SK-N-SH (cell line): ENCODE results near the gene NACC1. TPM values are rescaled to one million over a fixed set of nuclear protein-coding genes. Genes with fewer than 3 reads are reported as not detected.

Experiments used
- CTCF ChIA-PET: fragments of 300-600, 350-600 bp; formaldehyde crosslinking; extraction: SDS; loops from one replicate; lab custom pipeline; 2021; lab: Yijun Ruan, JAX
- POLR2A ChIA-PET: fragments of 350-600 bp; sonication (Branson Sonifier 250); formaldehyde crosslinking; extraction: SDS; loops from one replicate; lab custom pipeline; 2020; ENCODE audit warnings: antibody characterized with exemption, inconsistent platforms; lab: Yijun Ruan, JAX
- DNase-seq: peaks from one replicate; pipeline ENCODE4 v3.0.0; 2012
- H2AFZ ChIP-seq: fragments of 200-600 bp; sonication (generic); 2 replicates; pipeline ENCODE4 v1.8.1; 2016; ENCODE audit warnings: antibody characterized with exemption, mild to moderate bottlenecking, low read depth
- H3F3A ChIP-seq: fragments of 200-600 bp; sonication (generic); replicated peaks from 2 replicates; pipeline ENCODE3; 2016; ENCODE audit warnings: antibody characterized with exemption, mild to moderate bottlenecking; ENCODE audit not compliant: insufficient read depth
- H3K27ac ChIP-seq, 2 experiments: fragments of 200-500 bp in 1 of 2; fragments of 200-600 bp in 1 of 2; sonication (Bioruptor generic) in 1 of 2; sonication (generic), shearing (Covaris generic) in 1 of 2; 2 replicates each; pipeline versions ENCODE4 v1.5.1 to v1.6.1; 2014 to 2016; ENCODE audit warnings: low read depth in 2 of 2, inconsistent platforms in 1 of 2, low read length in 1 of 2, mild to moderate bottlenecking in 1 of 2, mixed read lengths in 1 of 2
- H3K27me3 ChIP-seq: fragments of 200-600 bp; sonication (generic), shearing (Covaris generic); 2 replicates; pipeline ENCODE4 v1.6.1; 2016; ENCODE audit warnings: mixed run types; ENCODE audit not compliant: insufficient read depth
- H3K36me3 ChIP-seq, 2 experiments: fragments of 200-500 bp in 1 of 2; fragments of 200-600 bp in 1 of 2; sonication (Bioruptor generic) in 1 of 2; sonication (generic) in 1 of 2; replicated peaks in 1 of 2; 2 replicates each; pipeline versions ENCODE3 to v1.5.1; 2014 to 2016; ENCODE audit warnings: low read length in 1 of 2, mild to moderate bottlenecking in 1 of 2; ENCODE audit not compliant: insufficient read depth in 2 of 2, control insufficient read depth in 1 of 2
- H3K4me1 ChIP-seq, 2 experiments: fragments of 200-500 bp in 1 of 2; fragments of 200-600 bp in 1 of 2; sonication (Bioruptor generic) in 1 of 2; sonication (generic), shearing (Covaris generic) in 1 of 2; 2 replicates each; pipeline versions ENCODE4 v1.5.1 to v1.6.1; 2014 to 2016; ENCODE audit warnings: low read depth in 1 of 2, low read length in 1 of 2, mixed run types in 1 of 2; ENCODE audit not compliant: insufficient read depth in 2 of 2, control insufficient read depth in 1 of 2
- H3K4me2 ChIP-seq: fragments of 200-600 bp; sonication (generic), shearing (Covaris generic); 2 replicates; pipeline ENCODE4 v1.6.1; 2017; ENCODE audit warnings: mixed run types
- H3K4me3 ChIP-seq, 2 experiments: fragments of 200-500 bp in 1 of 2; fragments of 200-600 bp in 1 of 2; sonication (Bioruptor generic) in 1 of 2; sonication (generic), shearing (Covaris generic) in 1 of 2; 2 replicates each; pipeline versions ENCODE4 v1.5.1 to v1.8.1; 2014 to 2016; ENCODE audit warnings: low read depth in 2 of 2, inconsistent platforms in 1 of 2, low read length in 1 of 2, mild to moderate bottlenecking in 1 of 2, mixed read lengths in 1 of 2, moderate library complexity in 1 of 2
- H3K79me2 ChIP-seq: fragments of 200-600 bp; sonication (generic); 2 replicates; pipeline ENCODE4 v1.8.1; 2017; ENCODE audit warnings: mild to moderate bottlenecking; ENCODE audit not compliant: insufficient read depth
- H3K9ac ChIP-seq: fragments of 200-600 bp; sonication (generic); 2 replicates; pipeline ENCODE4 v1.6.1; 2017; ENCODE audit warnings: mixed run types
- H3K9me2 ChIP-seq: fragments of 200-600 bp; sonication (generic); 2 replicates; pipeline ENCODE4 v1.6.1; 2017; ENCODE audit warnings: mixed run types
- H3K9me3 ChIP-seq: fragments of 200-600 bp; sonication (generic); 2 replicates; pipeline ENCODE4 v1.6.1; 2017; ENCODE audit warnings: mixed run types, mild to moderate bottlenecking, moderate library complexity
- H4K20me1 ChIP-seq: fragments of 200-600 bp; sonication (generic); 2 replicates; pipeline ENCODE4 v1.6.1; 2017; ENCODE audit warnings: mild to moderate bottlenecking, mixed run types; ENCODE audit not compliant: insufficient read depth
- ELF1 ChIP-seq: IDR thresholded peaks from 2 replicates; pipeline ENCODE4 v1.4.0; 2012
- EP300 ChIP-seq, 2 experiments: IDR thresholded peaks; 2 replicates each; pipeline versions ENCODE4 v1.4.0 to v1.6.1; 2012; ENCODE audit warnings: borderline replicate concordance in 1 of 2, low read depth in 1 of 2, low read length in 1 of 2
- FOXM1 ChIP-seq: IDR thresholded peaks from 2 replicates; pipeline ENCODE4 v1.4.0; 2012; ENCODE audit warnings: low read depth, mild to moderate bottlenecking
- GATA2 ChIP-seq: sonication (generic); formaldehyde crosslinking; IDR thresholded peaks from 2 replicates; pipeline ENCODE4 v1.5.0; 2020; ENCODE audit warnings: mild to moderate bottlenecking, missing genetic modification reagents
- JUND ChIP-seq: IDR thresholded peaks from 2 replicates; pipeline ENCODE4 v1.4.0; 2012
- NFIC ChIP-seq: IDR thresholded peaks from 2 replicates; pipeline ENCODE4 v1.4.0; 2012; ENCODE audit warnings: borderline replicate concordance
- NRF1 ChIP-seq: IDR thresholded peaks from 2 replicates; pipeline ENCODE4 v1.6.1; 2012; ENCODE audit warnings: low read depth, mild to moderate bottlenecking, low read length
- RFX5 ChIP-seq: IDR thresholded peaks from 2 replicates; pipeline ENCODE4 v1.6.1; 2012; ENCODE audit warnings: mild to moderate bottlenecking, improper control_type of control experiment, low read length
- RXRA ChIP-seq: IDR thresholded peaks from 2 replicates; pipeline ENCODE4 v1.4.0; 2012; ENCODE audit warnings: low read depth, mild to moderate bottlenecking, borderline replicate concordance
- SIN3A ChIP-seq: IDR thresholded peaks from 2 replicates; pipeline ENCODE4 v1.6.1; 2012; ENCODE audit warnings: low read depth, mild to moderate bottlenecking, low read length, moderate library complexity, borderline replicate concordance
- TAF1 ChIP-seq: IDR thresholded peaks from 2 replicates; pipeline ENCODE4 v1.6.1; 2012; ENCODE audit warnings: low read depth, mild to moderate bottlenecking, low read length, moderate library complexity, borderline replicate concordance
- TCF12 ChIP-seq: IDR thresholded peaks from 2 replicates; pipeline ENCODE4 v1.4.0; 2012
- USF2 ChIP-seq: fragments of 150-350 bp; IDR thresholded peaks from 2 replicates; pipeline ENCODE4 v1.6.1; 2017; ENCODE audit warnings: antibody characterized with exemption, low read length, low read depth, borderline replicate concordance
- YY1 ChIP-seq: IDR thresholded peaks from 2 replicates; pipeline ENCODE4 v1.4.0; 2012; ENCODE audit warnings: low read depth, mild to moderate bottlenecking
- ZBTB33 ChIP-seq: IDR thresholded peaks from 2 replicates; pipeline ENCODE4 v1.4.0; 2012; ENCODE audit warnings: low read depth, borderline replicate concordance
- WGBS: methylation state at CpG from one replicate; pipeline ENCODE4 v1.1.6; 2017; ENCODE audit warnings: low lambda C conversion rate; 5-methylcytosine and 5-hydroxymethylcytosine counted together
- polyA plus RNA-seq, 3 experiments: library from polyadenylated mRNA; depleted of rRNA; stranded (reverse); fragments of >200 nt; gene quantifications; 2 replicates each; pipeline ENCODE4 v1.2.3, GENCODE V29; 2012
- TF ChIP-seq, protein P1 (sequence below): fragments of 150-350 bp; IDR thresholded peaks from 2 replicates; pipeline ENCODE4 v1.6.1; 2016; ENCODE audit warnings: mild to moderate bottlenecking, low read depth, low read length

Gene NACC1
- polyA plus RNA-seq, 1 of the 3 experiments (the other 2 are of a cell fraction), result 127 TPM

DNA sequence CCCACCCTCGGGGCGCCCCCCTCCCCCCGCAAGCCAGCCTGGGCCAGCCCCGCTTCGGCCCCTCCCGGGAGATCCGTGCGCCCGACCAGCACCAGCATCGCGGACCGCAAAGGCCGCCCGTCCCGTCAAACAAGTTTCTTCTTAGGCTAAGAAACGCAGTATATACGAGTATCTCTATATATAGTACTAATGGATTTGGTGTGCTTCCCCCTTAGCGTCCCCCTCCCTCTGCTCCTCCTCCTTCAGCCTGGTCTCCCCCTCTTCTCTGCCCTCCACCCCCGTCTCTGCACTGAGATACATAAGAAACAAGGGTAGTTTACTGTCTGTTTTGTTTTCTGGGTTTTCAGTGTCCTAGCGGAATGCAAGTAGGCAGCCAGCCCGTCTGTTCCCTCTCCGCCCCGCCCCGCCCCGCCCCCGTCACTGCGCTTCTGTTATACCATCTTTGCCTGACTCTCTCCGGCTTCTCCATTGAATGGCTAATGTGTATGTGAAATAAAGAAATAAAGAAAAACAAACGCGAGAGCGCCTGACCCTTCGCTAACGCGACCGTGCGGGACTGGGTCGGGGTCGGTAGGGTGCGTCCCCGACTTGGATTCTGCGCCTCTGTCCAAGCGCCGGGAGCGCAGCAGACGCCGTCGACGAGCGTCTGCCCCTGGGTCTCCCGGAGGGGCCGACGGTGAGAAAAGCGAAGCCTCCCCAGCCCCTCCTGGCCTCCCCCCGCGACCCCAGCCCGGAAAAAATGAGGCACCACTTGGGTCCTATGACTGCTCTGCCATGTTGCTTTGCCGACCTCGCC lies 19.6 kb upstream of the NACC1 start:
- ChIA-PET POLR2A (no interaction called here), CTCF (no interaction called here)
- Histone ChIP-seq H4K20me1 (no peaks in the 10 kb centered on the region), H3K9ac (no peak overlapping the region), H3K27ac (no peak overlapping the region), H3F3A (peaks cover 5% of the 10 kb centered on the region), H3K27me3 (no peaks in the 10 kb centered on the region), H3K4me1 (peaks cover 0 to 52% of the 10 kb centered on the region in 2 experiments), H3K4me3 (no peak overlapping the region), H2AFZ (no peak overlapping the region), H3K36me3 (peaks cover 0 to 16% of the 10 kb centered on the region in 2 experiments), H3K9me3 (no peaks in the 10 kb centered on the region), H3K79me2 (peaks cover 12% of the 10 kb centered on the region; the same call in 1 of the 2 replicates), H3K9me2 (no peaks in the 10 kb centered on the region), H3K4me2 (no peak overlapping the region)
- DNase-seq, result no peak
- 94% methylated on average over 50 of the region's 58 CpGs for WGBS
- TF ChIP-seq SIN3A (no peak), NFIC (no peak), RFX5 (no peak), ELF1 (no peak), USF2 (no peak), YY1 (no peak), TAF1 (no peak), JUND (no peak), TCF12 (no peak), NRF1 (no peak)
- TF ChIP-seq, protein P1, sequence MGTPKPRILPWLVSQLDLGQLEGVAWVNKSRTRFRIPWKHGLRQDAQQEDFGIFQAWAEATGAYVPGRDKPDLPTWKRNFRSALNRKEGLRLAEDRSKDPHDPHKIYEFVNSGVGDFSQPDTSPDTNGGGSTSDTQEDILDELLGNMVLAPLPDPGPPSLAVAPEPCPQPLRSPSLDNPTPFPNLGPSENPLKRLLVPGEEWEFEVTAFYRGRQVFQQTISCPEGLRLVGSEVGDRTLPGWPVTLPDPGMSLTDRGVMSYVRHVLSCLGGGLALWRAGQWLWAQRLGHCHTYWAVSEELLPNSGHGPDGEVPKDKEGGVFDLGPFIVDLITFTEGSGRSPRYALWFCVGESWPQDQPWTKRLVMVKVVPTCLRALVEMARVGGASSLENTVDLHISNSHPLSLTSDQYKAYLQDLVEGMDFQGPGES, result no peak

DNA sequence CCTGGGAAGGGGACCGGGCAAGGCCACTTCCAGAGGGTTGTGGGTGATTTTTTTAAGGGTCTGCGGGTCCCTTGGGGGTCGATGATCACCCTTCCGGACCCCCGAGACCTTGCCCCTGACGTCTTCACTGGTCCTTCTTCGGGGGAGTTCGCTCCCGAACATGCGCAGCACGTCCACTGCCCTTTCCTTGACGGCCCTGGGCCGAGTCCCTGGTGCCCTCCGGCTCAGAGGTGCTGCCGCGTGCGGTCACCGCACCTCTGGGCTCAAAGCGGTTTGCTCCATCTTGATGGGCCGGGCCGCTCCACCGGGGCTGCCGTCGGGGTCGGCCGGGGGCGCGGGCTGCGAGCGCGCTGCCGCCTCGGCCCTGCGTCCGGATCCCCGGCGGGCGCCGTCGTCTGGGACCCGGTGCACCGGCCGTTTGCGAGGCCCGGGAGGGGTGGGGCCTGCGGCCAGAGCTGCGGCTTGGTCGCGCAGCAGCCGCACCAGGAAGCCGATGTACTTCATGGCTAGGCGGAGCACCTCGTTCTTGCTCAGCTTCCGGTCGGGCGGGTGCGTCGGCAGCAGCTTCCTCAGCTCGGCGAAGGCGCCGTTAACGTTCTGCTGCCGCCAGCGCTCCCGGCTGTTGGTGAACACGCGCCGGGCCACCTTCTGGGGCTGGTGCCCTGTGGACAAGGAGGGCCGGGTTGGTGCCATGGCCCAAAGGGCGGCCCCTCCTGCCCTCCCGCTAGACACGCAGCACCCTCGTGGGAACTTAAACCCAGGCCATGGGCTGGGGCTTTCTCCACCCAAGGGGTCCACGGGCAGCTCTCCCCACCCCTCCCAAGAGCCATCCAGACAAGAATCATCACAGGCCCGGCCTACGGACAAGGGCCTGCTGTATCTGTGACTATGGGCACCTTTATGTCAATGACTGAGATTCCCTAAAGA lies 18.7 kb upstream of the NACC1 start:
- H3K9me2 ChIP-seq, result no peaks in the 10 kb centered on the region
- no peaks in the 10 kb centered on the region for H3K9me3 ChIP-seq
- peaks cover 5% of the 10 kb centered on the region for H3F3A ChIP-seq
- TF ChIP-seq NRF1 (no peak), EP300 (IDR thresholded peaks at IDR 0.05; ENCODE audit: borderline replicate concordance in 1 of 2, low read depth in 1 of 2, low read length in 1 of 2) (no peak), ZBTB33 (no peak), FOXM1 (no peak), RXRA (no peak), GATA2 (CRISPR knock-in tag) (no peak)
- TF ChIP-seq, all 33 proteins: peak for 0
- Histone ChIP-seq H4K20me1 (no peaks in the 10 kb centered on the region), H3K4me1 (peaks cover 0 to 44% of the 10 kb centered on the region in 2 experiments), H3K36me3 (peaks cover 0 to 16% of the 10 kb centered on the region in 2 experiments), H3K4me2 (no peak overlapping the region), H3K9ac (no peak overlapping the region), H3K27me3 (no peaks in the 10 kb centered on the region), H3K4me3 (no peak overlapping the region), H2AFZ (no peak overlapping the region), H3K79me2 (peaks cover 12% of the 10 kb centered on the region; the same call in 1 of the 2 replicates), H3K27ac (no peak overlapping the region)
- ChIA-PET POLR2A (no interaction called here), CTCF (interaction anchor here (1.2 to 9.5 kb wide), 2 partner anchors 6 to 130 kb away, joined by 3 to 76 read pairs; partner anchors contain the start of gene DAND5)
- DNase-seq, result no peak
- 97% methylated on average over 42 of the region's 77 CpGs for WGBS
